ENCODE results near the gene NR6A1. TPM values are rescaled to one million over a fixed set of nuclear protein-coding genes. Genes with fewer than 3 reads are reported as not detected.

Gene NR6A1
- total and polyA plus RNA-seq, 2 experiments from 2014 or later: 44.2 to 139 TPM

DNA sequence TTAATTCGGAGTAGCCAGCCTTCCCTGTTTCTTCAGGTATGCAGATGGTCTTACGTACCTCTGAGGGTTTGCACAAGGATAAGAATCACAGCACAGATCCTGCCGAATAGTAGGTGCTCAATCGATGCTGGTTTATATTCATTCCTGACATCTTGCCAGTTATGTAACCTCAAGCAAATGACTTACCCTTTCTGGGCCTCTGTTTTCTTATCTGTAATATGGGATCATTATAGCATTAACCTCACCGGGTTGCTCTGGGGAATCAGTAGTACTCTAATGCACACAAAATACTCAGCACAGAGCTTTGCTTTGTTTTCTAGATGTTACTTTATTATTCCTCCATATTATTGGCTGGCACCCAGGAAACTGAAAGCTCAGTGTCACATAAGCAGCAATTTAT lies 256.2 kb downstream of the NR6A1 start (continued):
- TF ChIP-seq, protein P1, sequence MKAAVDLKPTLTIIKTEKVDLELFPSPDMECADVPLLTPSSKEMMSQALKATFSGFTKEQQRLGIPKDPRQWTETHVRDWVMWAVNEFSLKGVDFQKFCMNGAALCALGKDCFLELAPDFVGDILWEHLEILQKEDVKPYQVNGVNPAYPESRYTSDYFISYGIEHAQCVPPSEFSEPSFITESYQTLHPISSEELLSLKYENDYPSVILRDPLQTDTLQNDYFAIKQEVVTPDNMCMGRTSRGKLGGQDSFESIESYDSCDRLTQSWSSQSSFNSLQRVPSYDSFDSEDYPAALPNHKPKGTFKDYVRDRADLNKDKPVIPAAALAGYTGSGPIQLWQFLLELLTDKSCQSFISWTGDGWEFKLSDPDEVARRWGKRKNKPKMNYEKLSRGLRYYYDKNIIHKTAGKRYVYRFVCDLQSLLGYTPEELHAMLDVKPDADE (IDR thresholded peaks at IDR 0.05): no peak

DNA sequence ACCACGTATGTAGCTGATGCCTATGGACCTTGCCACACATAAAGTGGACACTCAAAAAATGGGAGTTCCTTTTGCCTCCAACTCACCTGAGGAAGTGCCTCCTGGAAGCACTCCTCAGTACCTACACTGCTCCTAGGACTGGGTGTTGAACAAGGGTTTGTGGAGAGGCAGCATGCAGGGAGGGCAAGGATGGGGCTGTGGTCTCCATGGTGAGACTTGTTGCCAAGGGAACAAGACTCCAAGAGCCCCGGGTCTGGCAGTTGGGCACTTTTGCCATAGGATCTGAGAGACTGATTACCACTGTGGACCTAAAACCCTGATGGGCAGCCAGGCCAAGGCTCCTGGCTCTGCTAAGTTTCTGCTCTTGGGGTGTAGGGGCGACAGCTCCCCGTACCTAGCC lies 257.0 kb downstream of the NR6A1 start:
- ATAC-seq: no peak
- H3K27ac Mint-ChIP-seq: no peak overlapping the region
- no peak for TF ChIP-seq EZH2 (IDR thresholded peaks at IDR 0.05; ENCODE audit: low read depth, unreplicated experiment)
- TF ChIP-seq, protein P2, sequence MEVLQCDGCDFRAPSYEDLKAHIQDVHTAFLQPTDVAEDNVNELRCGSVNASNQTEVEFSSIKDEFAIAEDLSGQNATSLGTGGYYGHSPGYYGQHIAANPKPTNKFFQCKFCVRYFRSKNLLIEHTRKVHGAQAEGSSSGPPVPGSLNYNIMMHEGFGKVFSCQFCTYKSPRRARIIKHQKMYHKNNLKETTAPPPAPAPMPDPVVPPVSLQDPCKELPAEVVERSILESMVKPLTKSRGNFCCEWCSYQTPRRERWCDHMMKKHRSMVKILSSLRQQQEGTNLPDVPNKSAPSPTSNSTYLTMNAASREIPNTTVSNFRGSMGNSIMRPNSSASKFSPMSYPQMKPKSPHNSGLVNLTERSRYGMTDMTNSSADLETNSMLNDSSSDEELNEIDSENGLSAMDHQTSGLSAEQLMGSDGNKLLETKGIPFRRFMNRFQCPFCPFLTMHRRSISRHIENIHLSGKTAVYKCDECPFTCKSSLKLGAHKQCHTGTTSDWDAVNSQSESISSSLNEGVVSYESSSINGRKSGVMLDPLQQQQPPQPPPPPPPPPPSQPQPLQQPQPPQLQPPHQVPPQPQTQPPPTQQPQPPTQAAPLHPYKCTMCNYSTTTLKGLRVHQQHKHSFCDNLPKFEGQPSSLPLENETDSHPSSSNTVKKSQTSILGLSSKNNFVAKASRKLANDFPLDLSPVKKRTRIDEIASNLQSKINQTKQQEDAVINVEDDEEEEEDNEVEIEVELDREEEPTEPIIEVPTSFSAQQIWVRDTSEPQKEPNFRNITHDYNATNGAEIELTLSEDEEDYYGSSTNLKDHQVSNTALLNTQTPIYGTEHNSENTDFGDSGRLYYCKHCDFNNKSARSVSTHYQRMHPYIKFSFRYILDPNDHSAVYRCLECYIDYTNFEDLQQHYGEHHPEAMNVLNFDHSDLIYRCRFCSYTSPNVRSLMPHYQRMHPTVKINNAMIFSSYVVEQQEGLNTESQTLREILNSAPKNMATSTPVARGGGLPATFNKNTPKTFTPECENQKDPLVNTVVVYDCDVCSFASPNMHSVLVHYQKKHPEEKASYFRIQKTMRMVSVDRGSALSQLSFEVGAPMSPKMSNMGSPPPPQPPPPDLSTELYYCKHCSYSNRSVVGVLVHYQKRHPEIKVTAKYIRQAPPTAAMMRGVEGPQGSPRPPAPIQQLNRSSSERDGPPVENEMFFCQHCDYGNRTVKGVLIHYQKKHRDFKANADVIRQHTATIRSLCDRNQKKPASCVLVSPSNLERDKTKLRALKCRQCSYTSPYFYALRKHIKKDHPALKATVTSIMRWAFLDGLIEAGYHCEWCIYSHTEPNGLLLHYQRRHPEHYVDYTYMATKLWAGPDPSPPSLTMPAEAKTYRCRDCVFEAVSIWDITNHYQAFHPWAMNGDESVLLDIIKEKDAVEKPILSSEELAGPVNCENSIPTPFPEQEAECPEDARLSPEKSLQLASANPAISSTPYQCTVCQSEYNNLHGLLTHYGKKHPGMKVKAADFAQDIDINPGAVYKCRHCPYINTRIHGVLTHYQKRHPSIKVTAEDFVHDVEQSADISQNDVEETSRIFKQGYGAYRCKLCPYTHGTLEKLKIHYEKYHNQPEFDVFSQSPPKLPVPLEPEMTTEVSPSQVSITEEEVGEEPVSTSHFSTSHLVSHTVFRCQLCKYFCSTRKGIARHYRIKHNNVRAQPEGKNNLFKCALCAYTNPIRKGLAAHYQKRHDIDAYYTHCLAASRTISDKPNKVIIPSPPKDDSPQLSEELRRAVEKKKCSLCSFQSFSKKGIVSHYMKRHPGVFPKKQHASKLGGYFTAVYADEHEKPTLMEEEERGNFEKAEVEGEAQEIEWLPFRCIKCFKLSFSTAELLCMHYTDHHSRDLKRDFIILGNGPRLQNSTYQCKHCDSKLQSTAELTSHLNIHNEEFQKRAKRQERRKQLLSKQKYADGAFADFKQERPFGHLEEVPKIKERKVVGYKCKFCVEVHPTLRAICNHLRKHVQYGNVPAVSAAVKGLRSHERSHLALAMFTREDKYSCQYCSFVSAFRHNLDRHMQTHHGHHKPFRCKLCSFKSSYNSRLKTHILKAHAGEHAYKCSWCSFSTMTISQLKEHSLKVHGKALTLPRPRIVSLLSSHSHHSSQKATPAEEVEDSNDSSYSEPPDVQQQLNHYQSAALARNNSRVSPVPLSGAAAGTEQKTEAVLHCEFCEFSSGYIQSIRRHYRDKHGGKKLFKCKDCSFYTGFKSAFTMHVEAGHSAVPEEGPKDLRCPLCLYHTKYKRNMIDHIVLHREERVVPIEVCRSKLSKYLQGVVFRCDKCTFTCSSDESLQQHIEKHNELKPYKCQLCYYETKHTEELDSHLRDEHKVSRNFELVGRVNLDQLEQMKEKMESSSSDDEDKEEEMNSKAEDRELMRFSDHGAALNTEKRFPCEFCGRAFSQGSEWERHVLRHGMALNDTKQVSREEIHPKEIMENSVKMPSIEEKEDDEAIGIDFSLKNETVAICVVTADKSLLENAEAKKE (CRISPR knock-in tag; IDR thresholded peaks at IDR 0.05): no peak
- TF ChIP-seq CREB1 (CRISPR knock-in tag; IDR thresholded peaks at IDR 0.05; ENCODE audit: low read depth): no peak
- TF ChIP-seq POLR2AphosphoS5 (IDR thresholded peaks at IDR 0.05; ENCODE audit: low read depth): no peak
- TF ChIP-seq STAT1 (IDR thresholded peaks at IDR 0.05; ENCODE audit: unreplicated experiment): no peak
- TF ChIP-seq, protein P1 (IDR thresholded peaks at IDR 0.05): no peak
- TF ChIP-seq NANOG (IDR thresholded peaks at IDR 0.05; ENCODE audit: borderline replicate concordance): no peak
- TF ChIP-seq ZNF331 (CRISPR knock-in tag; IDR thresholded peaks at IDR 0.05; ENCODE audit: low read depth): no peak
- TF ChIP-seq, protein P3, sequence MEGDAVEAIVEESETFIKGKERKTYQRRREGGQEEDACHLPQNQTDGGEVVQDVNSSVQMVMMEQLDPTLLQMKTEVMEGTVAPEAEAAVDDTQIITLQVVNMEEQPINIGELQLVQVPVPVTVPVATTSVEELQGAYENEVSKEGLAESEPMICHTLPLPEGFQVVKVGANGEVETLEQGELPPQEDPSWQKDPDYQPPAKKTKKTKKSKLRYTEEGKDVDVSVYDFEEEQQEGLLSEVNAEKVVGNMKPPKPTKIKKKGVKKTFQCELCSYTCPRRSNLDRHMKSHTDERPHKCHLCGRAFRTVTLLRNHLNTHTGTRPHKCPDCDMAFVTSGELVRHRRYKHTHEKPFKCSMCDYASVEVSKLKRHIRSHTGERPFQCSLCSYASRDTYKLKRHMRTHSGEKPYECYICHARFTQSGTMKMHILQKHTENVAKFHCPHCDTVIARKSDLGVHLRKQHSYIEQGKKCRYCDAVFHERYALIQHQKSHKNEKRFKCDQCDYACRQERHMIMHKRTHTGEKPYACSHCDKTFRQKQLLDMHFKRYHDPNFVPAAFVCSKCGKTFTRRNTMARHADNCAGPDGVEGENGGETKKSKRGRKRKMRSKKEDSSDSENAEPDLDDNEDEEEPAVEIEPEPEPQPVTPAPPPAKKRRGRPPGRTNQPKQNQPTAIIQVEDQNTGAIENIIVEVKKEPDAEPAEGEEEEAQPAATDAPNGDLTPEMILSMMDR (conservative IDR thresholded peaks at IDR 0.05; ENCODE audit: low read depth in 2 of 2): no peak
- TF ChIP-seq ZNF114 (CRISPR knock-in tag; IDR thresholded peaks at IDR 0.05): no peak
- TF ChIP-seq EZH2phosphoT487 (IDR thresholded peaks at IDR 0.05; ENCODE audit: unreplicated experiment): no peak
- no peak for TF ChIP-seq JUNB (IDR thresholded peaks at IDR 0.05; ENCODE audit: unreplicated experiment)

More for the DNA sequence above, 257.0 kb downstream of the NR6A1 start:
- no peaks in the 10 kb centered on the region; the same call in 2 of the 3 replicates for H3K9me3 Mint-ChIP-seq
- Histone ChIP-seq H3K27me3 (ENCODE audit: insufficient read depth) (no peaks in the 10 kb centered on the region), H3K79me2 (replicated peaks; ENCODE audit: insufficient read depth) (no peaks in the 10 kb centered on the region), H3K4me2 (no peak overlapping the region), H4K20me1 (replicated peaks; ENCODE audit: insufficient read depth) (no peaks in the 10 kb centered on the region; the same call in 1 of the 2 replicates), H3K27ac (ENCODE audit: low read depth) (no peak overlapping the region), H3K9me2 (ENCODE audit: insufficient read depth) (no peaks in the 10 kb centered on the region; the same call in 1 of the 2 replicates), H3K4me1 (ENCODE audit: insufficient read depth) (peaks cover 8% of the 10 kb centered on the region; the same call in 1 of the 2 replicates), H3F3A (replicated peaks; ENCODE audit: low read depth) (no peaks in the 10 kb centered on the region), H3K4me3 (no peak overlapping the region), H2AFZ (no peak overlapping the region), H3K36me3 (ENCODE audit: insufficient read depth) (no peaks in the 10 kb centered on the region)
- H3K36me3 Mint-ChIP-seq (ENCODE audit: low read depth): peaks cover 11% of the 10 kb centered on the region
- DNase-seq (ENCODE audit: low spot score): no peak
- H3K4me3 Mint-ChIP-seq: no peak overlapping the region
- H3K4me1 Mint-ChIP-seq: peaks cover 20% of the 10 kb centered on the region
- peaks cover 36% of the 10 kb centered on the region for H3K27me3 Mint-ChIP-seq (ENCODE audit: insufficient read depth, low read depth, poor library complexity)
